Colonic mucosa (tissue), 4 donors: ENCODE measurements around the gene DCAF15. TPM values are rescaled to one million over a fixed set of nuclear protein-coding genes. Genes with fewer than 3 reads are reported as not detected.
A peak's percentile ranks its signal among the peaks of the same experiment; 100 is the strongest.

Experiments used
- DNase-seq: peaks from one replicate; pipeline ENCODE4 v3.0.0-alpha.2; 2020
- H3K27ac ChIP-seq: fragments of 200-600 bp; one replicate; pipeline ENCODE4 v1.8.0; 2021
- H3K27me3 ChIP-seq: fragments of 200-600 bp; one replicate; pipeline ENCODE4 v1.8.0; 2021
- H3K36me3 ChIP-seq: fragments of 200-600 bp; one replicate; pipeline ENCODE4 v1.8.0; 2021
- H3K4me1 ChIP-seq: fragments of 200-600 bp; one replicate; pipeline ENCODE4 v1.8.0; 2021; ENCODE audit warnings: mild to moderate bottlenecking
- H3K4me3 ChIP-seq: fragments of 200-600 bp; one replicate; pipeline ENCODE4 v1.8.0; 2021
- H3K9ac ChIP-seq, 2 donors: one replicate each; pipeline ENCODE4 v1.7.0; 2013; ENCODE audit warnings: control low read depth in 2 of 2, low read depth in 2 of 2, low read length in 2 of 2
- H3K9me3 ChIP-seq: fragments of 200-600 bp; one replicate; pipeline ENCODE4 v1.8.0; 2021
- intact Hi-C: fragments of 100-400 bp; cut with DNase I; formaldehyde crosslinking; loops from one replicate; pipeline ENCODE4 v1.14.1; 2022
- total RNA-seq, 2 donors: library from RNA; stranded (reverse); fragmentation: NEBNext Ultra II Directional in 1 of 2; extraction: Animal tissue kit (Norgen Biotek cat#: 25700) in 1 of 2; gene quantifications; one replicate each; pipeline ENCODE4 v1.2.1, GENCODE V29; 2021
- TF ChIP-seq, protein P1 (sequence below): fragments of 200-600 bp; IDR thresholded peaks from one replicate; pipeline ENCODE4 v1.8.0; 2022; ENCODE audit warnings: antibody characterized with exemption, mild to moderate bottlenecking
- donor health status: healthy.
- donor health status: DM: no; HTN: no; CAD: no.
- donor health status: DM: no; HTN: no; CAD: no.

Gene DCAF15
- total RNA-seq, 2 donors from 2014 or later = 30.2 to 55.1 TPM

DNA sequence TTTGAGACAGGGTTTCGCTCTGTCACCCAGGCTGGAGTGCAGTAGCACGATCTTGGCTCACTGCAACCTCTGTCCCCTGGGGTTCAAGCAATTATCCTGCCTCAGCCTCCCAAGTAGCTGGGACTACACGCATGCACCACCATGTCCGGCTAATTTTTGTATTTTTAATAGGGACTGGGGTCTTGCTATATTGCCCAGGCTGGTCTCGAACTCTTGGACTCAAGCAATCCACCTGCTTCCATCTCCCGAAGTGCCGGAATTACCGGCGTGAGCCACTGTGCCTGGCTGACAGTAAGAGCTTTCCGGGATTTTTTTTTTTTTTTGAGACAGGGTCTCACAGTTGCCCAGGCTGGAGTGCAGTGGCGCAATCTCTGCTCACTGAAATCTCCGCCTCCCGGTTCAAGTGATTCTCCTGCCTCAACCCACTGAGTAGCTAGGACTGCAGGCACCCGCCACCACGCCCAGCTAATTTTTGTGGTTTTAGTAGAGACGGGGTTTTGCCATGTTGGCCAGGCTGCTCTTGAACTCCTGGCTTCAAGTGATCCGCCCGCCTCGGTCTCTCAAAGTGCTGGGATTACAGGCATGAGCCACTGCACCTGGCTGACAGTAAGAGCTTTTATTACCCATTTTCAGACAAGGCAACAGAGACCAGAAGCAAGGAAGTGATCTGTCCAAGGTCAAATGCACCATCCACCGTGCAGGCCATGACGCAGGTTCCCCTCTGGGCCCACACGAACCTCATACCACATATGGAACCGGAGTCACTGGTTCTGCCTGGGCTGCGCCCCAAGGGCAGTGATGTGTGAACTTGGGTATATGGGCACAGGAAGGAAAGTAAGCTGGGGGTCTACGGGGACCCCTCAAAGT lies 32.8 kb downstream of the DCAF15 start:
- DNase-seq = no peak
- Histone ChIP-seq H3K27ac (no peak overlapping the region), H3K4me3 (no peak overlapping the region), H3K4me1 (no peaks in the 10 kb centered on the region), H3K27me3 (no peaks in the 10 kb centered on the region), H3K9ac (no peak overlapping the region), H3K36me3 (no peaks in the 10 kb centered on the region), H3K9me3 (no peaks in the 10 kb centered on the region)
- intact Hi-C loops = no loop called here
- TF ChIP-seq, protein P1, sequence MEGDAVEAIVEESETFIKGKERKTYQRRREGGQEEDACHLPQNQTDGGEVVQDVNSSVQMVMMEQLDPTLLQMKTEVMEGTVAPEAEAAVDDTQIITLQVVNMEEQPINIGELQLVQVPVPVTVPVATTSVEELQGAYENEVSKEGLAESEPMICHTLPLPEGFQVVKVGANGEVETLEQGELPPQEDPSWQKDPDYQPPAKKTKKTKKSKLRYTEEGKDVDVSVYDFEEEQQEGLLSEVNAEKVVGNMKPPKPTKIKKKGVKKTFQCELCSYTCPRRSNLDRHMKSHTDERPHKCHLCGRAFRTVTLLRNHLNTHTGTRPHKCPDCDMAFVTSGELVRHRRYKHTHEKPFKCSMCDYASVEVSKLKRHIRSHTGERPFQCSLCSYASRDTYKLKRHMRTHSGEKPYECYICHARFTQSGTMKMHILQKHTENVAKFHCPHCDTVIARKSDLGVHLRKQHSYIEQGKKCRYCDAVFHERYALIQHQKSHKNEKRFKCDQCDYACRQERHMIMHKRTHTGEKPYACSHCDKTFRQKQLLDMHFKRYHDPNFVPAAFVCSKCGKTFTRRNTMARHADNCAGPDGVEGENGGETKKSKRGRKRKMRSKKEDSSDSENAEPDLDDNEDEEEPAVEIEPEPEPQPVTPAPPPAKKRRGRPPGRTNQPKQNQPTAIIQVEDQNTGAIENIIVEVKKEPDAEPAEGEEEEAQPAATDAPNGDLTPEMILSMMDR = no peak

DNA sequence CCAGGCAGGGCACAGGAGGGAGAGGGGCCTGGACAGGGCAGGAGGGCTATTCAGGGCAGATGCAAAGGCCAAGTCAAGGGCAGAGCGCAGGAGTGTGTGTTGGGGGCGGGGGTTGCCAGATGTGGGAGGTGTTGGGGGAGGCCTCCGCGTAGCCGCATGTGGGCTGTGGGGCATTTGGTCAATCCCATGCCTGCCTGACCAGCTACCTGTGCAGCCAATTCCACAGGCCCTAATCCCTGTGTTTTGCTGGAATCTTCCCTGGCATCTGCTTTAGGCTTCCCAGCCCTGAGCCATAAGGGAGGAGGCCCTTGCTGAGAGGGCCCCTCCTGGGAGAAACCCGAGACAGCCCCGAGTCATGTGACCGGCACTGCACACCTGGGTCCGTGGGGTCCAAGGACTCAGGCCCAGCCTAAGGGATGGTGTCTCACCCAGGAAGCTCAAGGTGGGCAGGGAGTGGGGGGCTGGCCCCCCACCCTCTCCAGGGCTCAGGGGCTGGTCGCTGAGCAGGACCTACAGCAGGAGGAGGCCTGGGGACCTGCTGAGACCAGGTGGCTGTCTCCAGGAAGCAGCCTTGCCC lies 33.5 kb downstream of the DCAF15 start:
- intact Hi-C loops = no loop called here
- Histone ChIP-seq H3K4me3 (no peak overlapping the region), H3K36me3 (no peaks in the 10 kb centered on the region), H3K9me3 (no peaks in the 10 kb centered on the region), H3K27me3 (no peaks in the 10 kb centered on the region), H3K27ac (peak overlapping the region; percentile 65), H3K9ac (peak overlapping the region; percentile 56 to 61), H3K4me1 (no peaks in the 10 kb centered on the region)
- TF ChIP-seq, protein P1 = no peak
- no peak for DNase-seq

DNA sequence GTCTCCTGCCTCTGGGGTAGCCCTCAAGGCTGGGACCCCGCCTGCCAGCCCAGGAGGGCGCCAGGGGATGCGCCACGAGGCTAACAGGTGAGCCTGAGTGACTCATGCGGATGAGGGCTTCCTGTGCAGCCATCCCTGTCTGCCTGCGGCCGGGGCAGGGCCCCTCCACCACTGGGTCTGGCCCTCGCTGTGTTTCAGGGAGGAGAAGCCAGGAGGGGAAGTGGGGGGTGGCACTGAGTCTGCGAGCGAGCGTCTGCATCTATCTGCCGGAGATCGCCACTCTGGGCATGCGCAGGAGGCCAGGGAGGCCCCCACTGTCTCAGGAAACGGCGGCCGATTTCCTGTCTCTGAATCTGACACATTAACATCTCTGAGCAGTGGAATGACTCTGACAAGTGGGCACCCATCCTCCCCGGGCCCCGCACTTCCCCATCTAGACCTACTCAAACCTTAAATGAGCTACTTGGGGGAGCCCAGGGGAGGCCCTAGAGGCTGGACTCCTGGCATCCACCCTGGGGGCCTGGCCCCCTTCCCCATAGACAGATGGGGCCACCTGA lies 34.1 kb downstream of the DCAF15 start:
- no peaks in the 10 kb centered on the region for H3K4me1 ChIP-seq
- H3K27me3 ChIP-seq = no peaks in the 10 kb centered on the region
- peak; percentile 80 for DNase-seq
- H3K9ac ChIP-seq = peak overlapping the region; percentile 56 to 61
- peak overlapping the region; percentile 77 for H3K27ac ChIP-seq
- no peaks in the 10 kb centered on the region for H3K9me3 ChIP-seq
- intact Hi-C loops = no loop called here
- TF ChIP-seq, protein P1 = no peak
- no peaks in the 10 kb centered on the region for H3K36me3 ChIP-seq
- no peak overlapping the region for H3K4me3 ChIP-seq

DNA sequence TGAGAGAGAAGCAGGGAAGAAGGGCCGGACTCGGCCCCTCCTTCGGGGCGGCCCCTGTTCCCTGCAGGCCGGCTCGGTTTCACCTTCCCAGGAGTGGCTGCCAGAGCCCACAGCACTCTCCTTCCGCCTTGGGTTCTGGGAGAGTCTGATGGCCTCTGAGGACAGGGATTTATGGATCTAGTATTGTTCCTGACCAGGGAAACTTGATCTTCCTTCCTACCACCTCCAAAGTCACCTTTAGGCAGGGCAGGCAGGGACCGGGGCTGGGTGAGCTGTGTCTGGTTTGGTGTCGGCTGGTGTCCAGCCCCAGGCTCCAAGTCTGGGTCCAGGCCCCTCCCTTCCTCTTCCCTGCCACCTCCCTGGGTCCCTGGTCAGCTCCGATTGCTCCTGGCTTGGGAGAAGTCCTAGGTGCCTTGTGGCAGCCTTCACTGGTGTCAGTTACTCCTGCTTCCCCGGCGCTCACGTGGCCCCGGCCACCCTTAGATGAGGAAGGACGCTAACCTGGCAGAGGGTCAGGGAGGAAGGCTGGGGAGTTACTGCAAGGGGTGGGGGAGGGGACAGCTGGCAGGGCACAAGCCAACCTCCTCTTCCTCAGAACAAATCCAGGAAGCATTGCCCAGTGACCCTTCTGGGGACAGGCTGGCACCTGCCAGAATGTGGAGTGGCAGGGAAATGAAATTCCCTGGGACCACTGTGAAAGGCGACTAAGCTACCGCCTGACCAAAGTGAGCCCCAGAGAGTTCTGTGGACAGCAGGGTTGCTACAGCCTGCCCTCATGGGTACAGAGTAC lies 35.0 kb downstream of the DCAF15 start:
- no peaks in the 10 kb centered on the region for H3K4me1 ChIP-seq
- H3K27me3 ChIP-seq = no peaks in the 10 kb centered on the region
- H3K27ac ChIP-seq = peak overlapping the region; percentile 77
- H3K9me3 ChIP-seq = no peaks in the 10 kb centered on the region
- H3K4me3 ChIP-seq = no peak overlapping the region
- TF ChIP-seq, protein P1 = no peak
- no peak for DNase-seq
- intact Hi-C loops = no loop called here
- peak overlapping the region; percentile 9 to 13 for H3K9ac ChIP-seq
- no peaks in the 10 kb centered on the region for H3K36me3 ChIP-seq

DNA sequence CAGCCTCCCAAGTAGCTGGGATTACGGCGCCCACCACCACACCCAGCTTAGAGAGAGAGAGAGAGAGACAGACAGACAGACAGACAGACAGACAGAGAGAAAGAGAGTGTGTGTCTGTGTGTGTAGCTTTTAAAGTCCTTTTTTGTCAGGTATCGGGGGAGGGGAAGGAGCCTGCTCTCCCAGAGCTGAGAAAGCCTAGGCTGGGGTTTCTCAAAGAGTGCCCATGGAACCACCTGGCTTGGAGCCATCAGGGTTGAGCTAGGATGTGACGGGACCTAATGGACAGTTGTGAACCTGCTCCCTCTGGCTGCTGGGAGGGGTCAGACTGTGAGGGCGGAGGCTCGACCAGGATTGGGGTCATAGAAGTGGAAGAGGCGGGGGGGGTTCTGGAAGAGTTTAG lies 37.2 kb downstream of the DCAF15 start:
- Histone ChIP-seq H3K9ac (no peak overlapping the region), H3K4me1 (no peaks in the 10 kb centered on the region), H3K4me3 (no peak overlapping the region), H3K36me3 (no peaks in the 10 kb centered on the region), H3K9me3 (no peaks in the 10 kb centered on the region), H3K27me3 (no peaks in the 10 kb centered on the region), H3K27ac (no peak overlapping the region)
- intact Hi-C loops = no loop called here
- TF ChIP-seq, protein P1 = no peak
- no peak for DNase-seq
